ENCODE measurements around the gene ZNF575.
"Not testable (repeated sequence)": the region's sequence is repeated elsewhere in the genome, so short reads cannot be mapped to it uniquely, and the experiment has no call there.

The ZNF575 gene

DNA sequence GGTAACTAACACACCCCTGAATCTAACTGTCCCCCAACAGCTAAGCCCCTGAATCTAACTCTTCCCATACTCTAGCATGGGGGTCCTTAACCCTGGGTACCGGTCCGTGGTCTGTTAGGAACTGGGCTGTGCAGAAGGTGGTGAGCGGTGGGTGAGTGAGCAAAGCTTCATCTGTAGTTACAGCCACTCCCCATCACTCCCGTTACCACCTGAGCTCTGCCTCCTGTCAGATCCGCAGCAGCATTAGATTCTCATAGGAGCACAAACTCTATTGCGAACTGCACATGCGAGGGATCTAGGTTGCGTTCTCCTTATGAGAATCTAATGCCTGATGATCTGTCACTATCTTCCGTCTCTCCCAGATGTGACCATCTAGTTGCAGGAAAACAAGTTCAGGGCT is 22.3 kb upstream of the ZNF575 start:
- no peak for DNase-seq (ENCODE audit: extremely low read depth in 1 of 2, low read depth in 1 of 2)

DNA sequence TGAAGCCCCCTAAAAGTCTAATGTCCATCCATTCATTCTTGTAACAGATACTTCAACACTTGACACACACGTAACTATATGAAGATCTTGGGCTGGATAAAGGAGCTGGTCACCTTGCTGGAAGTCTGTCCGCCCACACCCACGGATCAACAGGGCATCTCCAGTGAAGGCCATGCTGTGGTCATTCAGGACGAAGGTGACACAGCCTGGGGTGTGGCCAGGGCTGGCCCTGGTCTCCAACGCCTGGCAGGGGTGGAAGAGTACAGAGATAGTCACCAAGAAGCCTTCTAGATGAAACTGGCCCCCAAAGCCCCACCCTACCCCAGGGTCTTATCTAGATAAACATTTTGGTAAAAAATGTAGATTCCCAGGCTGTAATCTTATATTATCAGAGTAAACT is 21.7 kb upstream of the ZNF575 start:
- DNase-seq (ENCODE audit: extremely low read depth in 1 of 2, low read depth in 1 of 2), result no peak

DNA sequence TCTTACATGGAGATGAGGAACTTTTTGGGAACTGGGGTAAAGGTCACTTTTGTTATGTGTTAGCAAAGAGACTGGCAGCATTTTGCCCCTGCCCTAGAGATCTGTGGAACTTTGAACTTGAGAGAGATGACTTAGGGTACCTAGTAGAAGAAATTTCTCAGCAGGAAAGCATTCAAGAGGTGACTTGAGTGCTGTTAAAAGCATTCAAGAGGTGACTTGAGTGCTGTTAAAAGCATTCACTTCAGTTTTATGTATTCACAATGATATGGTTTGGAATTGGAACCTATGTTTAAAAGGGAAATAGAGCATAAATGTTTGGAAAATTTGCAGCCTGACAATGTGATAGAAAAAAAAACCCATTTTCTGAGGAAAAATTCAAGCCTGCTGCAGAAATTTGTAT is 20.6 kb upstream of the ZNF575 start:
- DNase-seq (ENCODE audit: extremely low read depth in 1 of 2, low read depth in 1 of 2), result not testable (repeated sequence)

DNA sequence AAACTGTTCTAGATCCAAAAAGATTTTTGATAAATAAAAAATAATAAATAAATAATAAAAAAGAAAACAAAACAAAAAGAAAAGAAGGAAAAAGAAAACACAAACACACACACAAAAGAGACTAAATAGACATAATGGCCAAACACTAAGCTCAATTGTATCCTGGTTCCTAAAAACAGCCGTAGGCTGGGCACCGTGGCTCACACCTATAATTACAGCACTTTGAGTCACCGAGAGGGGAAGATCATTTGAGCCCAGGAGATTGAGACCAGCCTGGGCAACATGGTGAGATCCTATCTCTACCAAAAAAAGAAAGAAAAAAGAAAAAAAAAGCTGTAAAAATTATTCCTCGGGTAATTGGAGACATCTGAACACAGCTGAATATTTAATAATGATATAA is 14.9 kb upstream of the ZNF575 start:
- DNase-seq (ENCODE audit: extremely low read depth in 1 of 2, low read depth in 1 of 2), result no peak

DNA sequence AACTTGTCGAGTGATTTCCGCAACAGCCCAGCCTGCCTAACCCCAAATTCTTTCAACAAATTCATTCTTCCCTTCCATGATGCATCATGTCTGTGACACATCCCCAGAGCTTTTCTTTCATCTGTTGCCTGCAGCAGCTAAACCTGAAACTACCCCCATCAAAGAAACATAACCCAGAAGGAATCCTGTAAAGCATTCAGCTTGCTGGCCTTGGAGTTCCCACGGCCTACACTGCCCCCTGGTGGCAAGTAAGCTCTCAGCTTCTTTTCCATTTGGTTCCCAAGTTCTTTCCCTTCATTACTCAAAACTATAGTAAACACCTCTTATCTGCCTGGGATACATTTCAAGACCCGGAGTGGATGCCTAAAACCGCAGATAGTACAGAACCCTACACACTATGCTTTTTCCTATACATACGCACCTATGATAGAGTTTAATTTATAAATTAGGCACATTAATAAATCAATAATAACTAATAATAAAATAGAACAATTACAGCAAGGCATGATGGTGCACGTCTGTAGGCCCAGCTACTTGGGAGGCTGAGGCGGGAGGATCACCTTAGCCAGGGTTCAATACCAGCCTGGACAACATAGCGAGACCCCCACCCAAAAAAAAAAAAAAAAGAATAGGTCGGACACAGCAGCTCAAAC is 13.4 kb upstream of the ZNF575 start:
- peak; percentile 37 to 75 for DNase-seq (ENCODE audit: extremely low read depth in 1 of 2, low read depth in 1 of 2)

DNA sequence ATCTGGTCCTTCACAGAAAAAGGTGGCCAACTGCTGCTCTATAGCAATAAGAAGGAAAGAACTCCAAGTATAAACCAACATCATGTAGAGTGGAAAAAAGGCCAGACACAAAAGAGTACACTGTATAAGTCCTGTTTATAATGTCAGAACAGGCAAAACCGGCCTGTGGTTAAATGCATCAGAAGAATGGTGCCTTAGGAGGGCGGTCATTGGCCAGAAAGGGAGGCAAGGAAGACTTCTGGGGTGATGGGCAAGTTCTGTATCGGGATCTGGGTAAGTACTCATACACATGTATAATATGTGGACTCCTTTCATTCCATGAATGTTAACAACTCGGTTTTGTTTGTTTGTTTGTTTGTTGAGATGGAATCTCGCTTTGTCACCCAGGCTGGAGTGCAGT is 10.1 kb upstream of the ZNF575 start:
- DNase-seq (ENCODE audit: extremely low read depth in 1 of 2, low read depth in 1 of 2), result no peak

DNA sequence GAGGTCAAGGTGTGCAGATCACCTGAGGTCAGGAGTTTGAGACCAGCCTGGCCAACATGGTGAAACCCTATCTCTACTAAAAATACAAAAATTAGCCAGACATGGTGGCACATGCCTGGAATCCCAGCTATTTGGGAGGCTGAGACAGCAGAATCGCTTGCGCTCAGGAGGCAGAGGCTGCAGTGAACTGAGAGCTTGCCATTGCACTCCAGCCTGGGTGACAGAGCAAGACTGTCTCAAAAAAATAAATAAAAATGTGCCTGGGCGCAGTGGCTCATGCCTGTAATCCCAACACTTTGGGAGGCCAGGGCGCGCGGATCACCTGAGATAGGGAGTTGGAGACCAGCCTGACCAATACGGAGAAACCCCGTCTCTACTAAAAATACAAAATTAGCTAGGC is 9.3 kb upstream of the ZNF575 start:
- DNase-seq (ENCODE audit: extremely low read depth in 1 of 2, low read depth in 1 of 2), result not testable (repeated sequence)

DNA sequence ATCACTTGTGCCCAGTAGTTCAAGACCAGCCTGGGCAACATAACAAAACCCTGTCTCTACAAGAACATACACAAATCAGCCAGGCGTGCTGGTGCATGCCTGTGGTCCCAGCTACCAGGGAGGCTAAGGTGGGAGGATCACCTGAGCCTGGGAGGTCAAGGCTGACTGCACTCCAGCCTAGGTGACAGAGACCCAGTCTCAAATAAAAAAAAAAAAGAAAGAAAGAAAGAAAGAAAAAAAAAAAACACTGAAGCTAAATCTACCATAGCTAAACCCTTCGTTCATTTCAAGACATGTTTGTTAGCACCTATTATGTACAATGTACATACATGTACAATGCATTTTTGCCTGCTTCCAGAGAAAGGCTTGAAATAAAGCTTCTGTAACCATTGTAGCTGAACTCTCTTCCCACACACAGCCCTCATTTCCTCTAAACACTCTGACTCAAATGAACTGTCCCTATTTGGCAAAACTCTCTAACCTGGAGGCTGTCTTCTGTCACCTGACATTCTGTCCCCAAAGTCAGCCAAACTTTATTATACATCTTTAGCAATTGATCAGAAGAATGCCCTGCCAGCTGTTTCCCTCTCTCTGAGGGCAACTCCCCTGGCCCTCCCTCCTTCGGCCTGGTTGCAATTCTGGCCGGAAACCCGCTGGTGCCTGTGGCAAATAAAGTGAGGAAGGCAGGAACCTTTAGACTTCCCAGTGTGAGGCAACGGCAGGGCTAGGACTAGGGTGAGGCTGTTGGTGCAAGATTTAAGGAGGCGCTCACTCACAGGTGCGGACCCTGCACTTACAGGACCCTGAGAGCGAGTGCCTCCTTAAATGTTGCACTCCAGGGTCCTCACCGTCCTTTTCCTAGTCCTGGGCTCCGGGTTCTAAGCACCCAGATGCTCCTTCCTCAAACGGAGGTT is 7.8 kb upstream of the ZNF575 start:
- DNase-seq (ENCODE audit: extremely low read depth in 1 of 2, low read depth in 1 of 2), result no peak

DNA sequence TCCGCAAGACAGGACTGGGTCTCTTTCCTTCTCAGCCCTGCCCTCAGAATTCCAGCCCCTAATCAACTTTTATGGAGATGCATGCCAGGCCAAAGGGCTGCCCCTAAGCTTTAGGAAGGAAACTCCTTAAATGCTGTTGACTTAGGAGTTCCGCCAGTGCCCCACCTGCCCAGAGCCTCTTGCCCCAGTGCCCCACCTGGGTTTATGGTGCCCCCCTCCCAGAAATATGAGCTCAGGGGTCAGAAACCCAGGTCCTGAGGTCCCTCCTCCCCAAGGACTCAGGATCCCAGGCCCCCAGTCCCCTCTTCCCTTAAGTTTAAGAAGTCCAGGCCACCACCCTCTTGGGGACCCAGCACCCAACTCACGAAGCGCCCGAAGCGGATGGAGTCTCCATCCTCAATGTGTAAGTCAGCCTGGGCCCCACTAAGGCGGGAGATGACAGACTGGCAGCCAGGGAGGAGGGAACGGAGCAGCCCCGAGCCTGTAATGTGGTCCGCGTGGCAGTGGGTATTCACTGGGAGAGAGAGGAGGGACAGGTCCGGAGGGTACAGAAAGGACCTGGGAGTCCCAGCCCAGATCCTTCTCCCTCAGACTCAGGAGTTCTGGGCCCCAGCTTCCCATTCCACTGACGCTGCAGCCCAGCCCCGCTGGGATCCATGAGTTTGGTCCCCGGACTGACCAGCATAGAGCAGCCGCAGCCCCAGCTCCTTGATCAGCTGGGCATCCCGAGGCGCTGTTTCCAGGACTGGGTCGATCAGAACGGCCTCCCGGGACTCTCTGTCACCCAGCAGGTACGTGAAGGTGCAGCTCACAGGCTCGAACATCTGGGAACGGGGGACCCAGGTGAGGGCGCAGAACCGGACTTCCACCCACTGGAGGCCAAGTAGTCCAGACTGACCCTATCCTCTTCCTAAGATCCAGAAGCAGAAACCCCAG is 6.9 kb upstream of the ZNF575 start:
- no peak for DNase-seq (ENCODE audit: extremely low read depth in 1 of 2, low read depth in 1 of 2)

DNA sequence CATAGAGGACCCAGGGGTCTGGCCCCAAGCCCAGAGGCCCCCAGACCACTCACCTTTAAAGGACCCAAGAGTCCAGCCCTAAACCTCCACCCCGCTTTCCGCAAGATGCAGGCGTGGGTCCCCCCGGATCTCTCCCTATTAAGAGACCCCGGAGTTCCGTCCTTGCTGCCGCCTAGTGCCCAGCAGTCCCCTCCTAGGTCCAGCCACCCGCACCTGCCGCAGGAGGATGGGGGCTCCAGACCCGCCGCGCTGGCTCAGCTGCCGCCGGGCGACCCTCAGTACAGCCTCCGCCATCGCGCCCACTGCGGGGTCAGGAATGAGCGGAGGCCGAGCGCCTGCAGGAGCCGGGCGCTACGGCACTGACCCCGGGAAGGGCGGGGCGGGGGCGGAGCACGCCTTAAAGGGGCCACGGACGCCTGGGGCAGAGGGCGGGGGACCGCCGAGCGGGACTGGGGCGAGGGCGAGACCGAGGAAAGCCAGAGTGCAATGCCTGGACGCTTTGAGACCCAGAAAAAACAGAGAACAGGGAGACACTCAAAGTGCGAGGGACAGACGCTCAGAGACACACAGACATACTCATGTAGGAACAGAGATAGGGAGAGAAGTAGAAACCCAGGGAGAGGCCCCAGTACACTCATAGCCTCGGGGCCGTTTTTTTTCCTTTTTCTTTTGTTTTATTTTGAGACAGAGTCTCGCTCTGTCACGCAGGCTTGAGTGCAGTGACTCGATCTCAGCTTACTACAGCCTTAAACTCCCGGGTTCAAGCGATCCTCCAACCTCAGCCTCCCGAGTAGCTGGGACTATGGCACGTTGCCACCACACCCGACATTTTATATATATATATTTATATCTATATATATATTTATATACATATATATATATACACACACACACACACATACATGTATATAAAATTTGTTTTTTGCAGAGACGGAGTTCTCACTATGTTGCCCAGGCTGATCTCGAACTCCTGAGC is 5.8 kb upstream of the ZNF575 start, which contains the start of gene ETHE1:
Gene ETHE1 (minus strand): TSS at position 318 of the 976 bp plus-strand sequence. CDS start 24 bp downstream, at position 294.
- peak; percentile 65 to 78 for DNase-seq (ENCODE audit: extremely low read depth in 1 of 2, low read depth in 1 of 2)

DNA sequence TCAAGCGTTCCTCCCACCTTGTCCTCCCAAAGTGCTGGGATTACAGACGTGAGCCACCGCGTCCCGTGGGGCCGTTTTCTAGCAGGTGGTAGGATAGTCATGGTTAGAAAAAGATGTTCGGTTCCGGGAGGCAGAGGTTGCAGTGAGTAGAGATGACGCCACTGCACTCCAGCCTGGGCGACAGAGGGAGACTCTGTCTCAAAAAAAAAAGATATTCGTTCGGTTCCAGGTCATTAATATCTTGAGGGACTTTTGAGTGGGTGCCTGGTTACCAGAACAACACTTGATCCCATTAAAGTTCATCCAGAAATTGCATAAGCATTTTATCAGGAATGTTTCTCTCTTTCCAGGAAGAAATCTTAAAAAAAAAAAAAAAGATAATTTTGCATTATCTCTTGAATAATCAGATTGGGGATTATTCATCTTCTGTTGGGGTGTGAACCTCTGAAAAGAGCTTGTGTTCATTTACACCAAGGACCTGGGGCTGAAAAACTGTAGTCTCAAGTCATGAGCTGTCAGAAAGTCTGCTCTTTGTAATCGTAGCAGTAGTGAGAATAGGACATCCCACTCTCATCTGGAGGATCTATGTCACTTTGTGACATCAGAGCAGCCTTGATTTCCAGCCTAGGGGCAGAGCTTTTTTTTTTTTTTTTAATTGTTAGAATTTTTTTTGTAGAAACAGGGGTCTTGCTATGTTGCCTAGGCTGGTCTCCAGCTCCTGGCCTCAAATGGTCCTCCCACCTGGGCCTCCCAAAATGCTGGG is 4.9 kb upstream of the ZNF575 start:
- DNase-seq (ENCODE audit: extremely low read depth in 1 of 2, low read depth in 1 of 2), result no peak

DNA sequence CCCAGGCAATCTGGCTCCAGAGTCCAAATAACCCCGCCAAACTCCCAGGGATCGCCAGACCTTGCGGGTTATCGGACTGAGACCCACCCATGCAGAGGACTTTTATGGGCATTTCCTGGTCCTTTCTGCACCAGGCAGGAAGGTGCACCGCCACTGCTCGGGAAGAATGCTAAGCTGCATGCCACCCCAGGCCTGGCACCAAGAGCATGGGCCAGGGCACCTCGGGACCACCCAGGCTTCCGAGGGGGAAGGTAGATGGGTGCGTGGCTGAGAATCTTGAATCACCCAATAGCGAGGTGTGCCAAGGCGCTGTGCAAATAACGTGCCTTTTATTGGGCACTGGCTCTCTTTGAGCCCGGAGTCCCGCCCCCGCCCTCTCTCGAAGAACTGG is 422 bp upstream of the ZNF575 start:
- DNase-seq (ENCODE audit: extremely low read depth in 1 of 2, low read depth in 1 of 2), result peak in 1 of 2 donors; percentile 59

DNA sequence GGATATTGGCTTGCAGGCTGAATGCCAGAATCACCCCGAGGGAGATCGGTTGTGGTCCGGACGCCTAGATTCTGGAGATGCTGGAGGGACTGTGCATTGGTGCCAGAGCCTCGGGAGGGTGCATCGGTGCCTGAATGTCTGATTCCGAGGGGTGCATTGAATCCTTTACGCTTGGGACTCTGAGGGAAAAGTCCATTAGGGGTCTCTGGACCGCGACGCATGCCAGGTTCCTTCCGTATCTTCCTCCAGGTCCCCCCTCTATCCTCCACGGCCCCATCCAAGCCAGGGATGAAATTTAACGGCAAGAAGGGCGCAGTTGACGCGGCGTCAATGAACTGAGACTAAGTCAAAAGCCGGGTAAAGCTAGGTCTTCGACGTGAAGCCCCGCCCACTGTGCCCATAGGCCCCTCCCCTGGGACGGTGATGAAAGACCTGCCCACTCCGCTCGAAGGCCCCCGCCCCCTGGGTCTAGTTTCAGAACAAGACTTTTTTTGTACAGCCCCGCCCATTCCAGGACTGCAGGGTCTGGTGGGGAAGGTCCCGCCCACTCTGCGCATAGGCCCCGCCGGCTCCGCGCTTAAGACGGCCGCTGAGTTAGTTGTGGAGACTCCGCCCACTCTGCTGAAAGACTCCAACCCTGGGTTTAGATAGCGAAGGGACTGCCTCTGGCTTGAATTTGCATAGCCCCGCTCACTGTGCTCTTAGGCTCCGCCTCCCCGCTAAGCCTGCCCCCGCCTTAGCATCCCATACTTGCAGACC is 737 bp downstream of the ZNF575 start:
- peak; percentile 85 to 99 for DNase-seq (ENCODE audit: extremely low read depth in 1 of 2, low read depth in 1 of 2)

DNA sequence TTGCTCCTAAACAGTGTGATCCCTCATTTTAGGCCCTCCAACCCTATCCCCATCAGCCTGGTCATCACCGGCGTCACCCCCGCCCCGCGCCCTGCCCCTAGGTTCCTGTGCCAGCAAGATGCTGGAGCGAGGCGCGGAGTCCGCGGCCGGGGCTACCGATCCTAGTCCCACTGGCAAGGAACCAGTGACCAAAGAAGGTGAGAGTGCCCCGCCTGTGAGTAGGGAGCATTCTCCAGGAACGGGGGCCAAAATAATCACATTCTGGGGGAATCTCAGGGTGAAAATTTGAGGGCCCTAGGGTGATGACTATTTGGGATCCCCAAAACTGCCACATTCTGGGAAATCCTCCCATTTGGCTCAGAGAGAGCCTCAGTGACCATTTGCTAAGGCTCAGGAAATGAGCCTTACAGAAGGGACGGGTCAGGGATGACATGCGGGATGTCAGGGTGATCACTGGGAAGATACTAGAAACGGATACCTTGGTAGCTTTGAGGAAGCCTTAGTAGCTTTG is 1.4 kb downstream of the ZNF575 start:
- DNase-seq (ENCODE audit: extremely low read depth in 1 of 2, low read depth in 1 of 2), result no peak

DNA sequence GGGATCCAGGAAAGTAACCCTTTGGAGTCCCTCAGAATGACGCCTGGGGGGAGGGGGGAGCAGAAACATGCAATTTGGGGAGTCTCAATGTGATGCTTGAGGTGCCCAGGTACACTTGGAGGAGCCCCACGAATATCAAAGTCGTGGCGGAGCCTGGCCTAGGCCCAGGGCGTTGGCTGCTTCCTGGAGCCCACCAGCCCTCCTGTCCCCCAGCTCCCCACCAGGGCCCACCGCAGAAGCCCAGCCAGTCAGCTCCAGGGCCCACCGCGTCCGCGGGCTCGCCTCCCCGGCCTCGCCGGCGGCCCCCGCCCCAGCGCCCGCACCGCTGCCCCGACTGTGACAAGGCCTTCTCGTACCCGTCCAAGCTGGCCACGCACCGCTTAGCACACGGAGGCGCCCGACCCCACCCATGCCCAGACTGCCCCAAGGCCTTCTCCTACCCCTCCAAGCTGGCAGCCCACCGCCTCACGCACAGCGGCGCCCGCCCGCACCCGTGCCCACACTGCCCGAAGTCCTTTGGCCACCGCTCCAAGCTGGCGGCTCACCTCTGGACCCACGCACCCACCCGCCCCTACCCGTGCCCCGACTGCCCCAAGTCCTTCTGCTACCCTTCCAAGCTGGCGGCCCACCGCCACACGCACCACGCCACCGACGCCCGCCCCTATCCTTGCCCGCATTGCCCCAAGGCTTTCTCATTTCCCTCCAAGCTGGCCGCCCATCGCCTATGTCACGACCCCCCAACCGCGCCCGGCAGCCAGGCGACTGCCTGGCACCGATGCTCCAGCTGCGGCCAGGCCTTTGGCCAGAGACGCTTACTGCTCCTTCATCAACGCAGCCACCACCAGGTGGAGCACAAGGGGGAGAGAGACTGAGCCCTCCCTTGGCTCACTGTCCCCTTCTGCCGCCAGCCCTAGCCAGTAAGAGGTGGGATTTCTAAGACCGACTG is 2.1 kb downstream of the ZNF575 start:
- DNase-seq (ENCODE audit: extremely low read depth in 1 of 2, low read depth in 1 of 2), result no peak

DNA sequence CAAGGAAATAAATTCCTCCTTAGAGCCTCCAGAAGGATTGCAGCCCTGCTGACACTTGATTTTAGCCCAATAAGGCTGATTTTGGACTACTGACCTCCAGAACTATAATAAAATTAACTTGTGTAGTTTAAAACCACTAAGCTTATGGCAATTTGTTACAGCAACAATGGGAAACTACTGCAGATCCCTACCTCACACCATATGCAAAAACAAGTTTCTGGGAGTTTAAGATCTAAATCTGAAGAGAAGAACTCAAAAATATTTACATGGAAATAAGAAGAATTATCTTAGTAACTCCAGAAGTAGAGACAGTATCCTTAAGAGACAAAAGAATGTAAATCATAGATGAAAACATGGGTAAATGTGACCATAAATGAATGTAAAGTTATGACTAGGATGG is 5.9 kb downstream of the ZNF575 start:
- no peak for DNase-seq (ENCODE audit: extremely low read depth in 1 of 2, low read depth in 1 of 2)

DNA sequence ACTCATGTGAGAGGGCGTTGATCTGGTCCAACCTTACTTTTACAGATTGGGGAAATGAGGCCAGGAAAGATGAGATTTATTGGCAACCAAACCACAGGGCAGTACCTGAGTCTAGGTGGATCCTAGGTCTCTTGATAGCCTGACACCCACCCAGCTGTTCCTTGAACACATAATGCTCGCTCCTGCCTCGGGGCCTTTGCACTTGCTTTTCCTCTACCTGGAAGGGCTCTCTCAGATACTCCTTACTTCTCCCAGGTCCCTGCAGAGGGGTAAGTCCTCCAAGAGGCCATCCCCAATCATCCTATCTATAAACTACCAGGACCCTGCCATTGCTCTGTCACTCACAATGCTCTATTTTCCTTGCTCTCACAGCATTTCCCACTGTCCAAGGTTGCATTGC is 7.4 kb downstream of the ZNF575 start:
- no peak for DNase-seq (ENCODE audit: extremely low read depth in 1 of 2, low read depth in 1 of 2)

Data from stimulated activated CD8-positive, alpha-beta memory T cell treated with anti-CD3 and anti-CD28 coated beads, Interleukin-7, amount 100 ng/mL, for 48 hours (primary cell).